Measurements from ENCODE around the gene CLDN24.

GRCh38 chr4:183314336-183314735, 7.9 kb downstream of the CLDN24 start:
- TF ChIP-seq TAF1 (IDR thresholded peaks at IDR 0.05; ENCODE audit: borderline replicate concordance, insufficient read depth, low read length): no peak
- no peak for TF ChIP-seq SIN3A (IDR thresholded peaks at IDR 0.05; ENCODE audit: borderline replicate concordance, insufficient read depth, low read length)
- no peak for TF ChIP-seq REST (IDR thresholded peaks at IDR 0.05; ENCODE audit: insufficient read depth in 1 of 2, low read depth in 2 of 2, low read length in 2 of 2)
